Rectal smooth muscle tissue (tissue), 1 donor: ENCODE measurements around the gene ITPKB.
"Not testable (repeated sequence)": the region's sequence is repeated elsewhere in the genome, so short reads cannot be mapped to it uniquely, and the experiment has no call there.

Source experiments
- H3K27ac ChIP-seq: one replicate; pipeline ENCODE4 v1.7.0; 2013; ENCODE audit warnings: low read depth, low read length, inconsistent platforms
- H3K27me3 ChIP-seq: one replicate; pipeline ENCODE4 v1.7.0; 2013; ENCODE audit warnings: low read length; ENCODE audit not compliant: control insufficient read depth, insufficient read depth
- H3K36me3 ChIP-seq: one replicate; pipeline ENCODE4 v1.7.0; 2013; ENCODE audit warnings: low read length; ENCODE audit not compliant: control insufficient read depth, insufficient read depth
- H3K4me1 ChIP-seq: one replicate; pipeline ENCODE4 v1.7.0; 2013; ENCODE audit warnings: low read length; ENCODE audit not compliant: control insufficient read depth, insufficient read depth
- H3K4me3 ChIP-seq: one replicate; pipeline ENCODE4 v1.7.0; 2013; ENCODE audit warnings: low read length
- H3K9ac ChIP-seq: one replicate; pipeline ENCODE4 v1.7.0; 2013; ENCODE audit warnings: low read length

ITPKB gene

GRCh38 chr1:226629210-226629895, 109.7 kb downstream of the ITPKB start:
- no peak overlapping the region for H3K4me3 ChIP-seq
- H3K9ac ChIP-seq: no peak overlapping the region
- peaks cover 36% of the 10 kb centered on the region for H3K4me1 ChIP-seq
- no peaks in the 10 kb centered on the region for H3K36me3 ChIP-seq
- peak overlapping the region; percentile 48 for H3K27ac ChIP-seq
- no peaks in the 10 kb centered on the region for H3K27me3 ChIP-seq

GRCh38 chr1:226628612-226629155, 110.4 kb downstream of the ITPKB start:
- no peak overlapping the region for H3K9ac ChIP-seq
- H3K4me1 ChIP-seq: peaks cover 30% of the 10 kb centered on the region
- peak overlapping the region; percentile 48 for H3K27ac ChIP-seq
- H3K36me3 ChIP-seq: no peaks in the 10 kb centered on the region
- H3K27me3 ChIP-seq: no peaks in the 10 kb centered on the region
- no peak overlapping the region for H3K4me3 ChIP-seq

- no peaks in the 10 kb centered on the region for H3K27me3 ChIP-seq
- peak overlapping the region; percentile 42 for H3K27ac ChIP-seq
These were observed 111.0 kb downstream of the ITPKB start for GRCh38 chr1:226627924-226628611.

GRCh38 chr1:226627050-226627755, 111.9 kb downstream of the ITPKB start:
- Histone ChIP-seq H3K4me3 (no peak overlapping the region), H3K9ac (no peak overlapping the region), H3K27ac (peak overlapping the region; percentile 40), H3K36me3 (no peaks in the 10 kb centered on the region), H3K4me1 (peaks cover 17% of the 10 kb centered on the region), H3K27me3 (no peaks in the 10 kb centered on the region)

More at GRCh38 chr1:226627924-226628611, 111.0 kb downstream of the ITPKB start:
- Histone ChIP-seq H3K36me3 (no peaks in the 10 kb centered on the region), H3K4me1 (peaks cover 24% of the 10 kb centered on the region), H3K4me3 (no peak overlapping the region), H3K9ac (no peak overlapping the region)

- no peaks in the 10 kb centered on the region for H3K36me3 ChIP-seq
- peak overlapping the region; percentile 42 for H3K4me3 ChIP-seq
- H3K9ac ChIP-seq: no peak overlapping the region
- peak overlapping the region; percentile 40 for H3K27ac ChIP-seq
- H3K27me3 ChIP-seq: no peaks in the 10 kb centered on the region
- H3K4me1 ChIP-seq: peaks cover 14% of the 10 kb centered on the region
These were observed 112.5 kb downstream of the ITPKB start for GRCh38 chr1:226626577-226626956.

GRCh38 chr1:226625832-226626576, 113.1 kb downstream of the ITPKB start:
- H3K27ac ChIP-seq: no peak overlapping the region
- H3K4me3 ChIP-seq: peak overlapping the region; percentile 42
- no peak overlapping the region for H3K9ac ChIP-seq

GRCh38 chr1:226625326-226625725, 113.8 kb downstream of the ITPKB start:
- Histone ChIP-seq H3K4me3 (no peak overlapping the region), H3K27me3 (no peaks in the 10 kb centered on the region), H3K36me3 (no peaks in the 10 kb centered on the region), H3K27ac (no peak overlapping the region), H3K9ac (no peak overlapping the region), H3K4me1 (peaks cover 12% of the 10 kb centered on the region)

More at GRCh38 chr1:226625832-226626576, 113.1 kb downstream of the ITPKB start:
- Histone ChIP-seq H3K4me1 (peaks cover 13% of the 10 kb centered on the region), H3K27me3 (no peaks in the 10 kb centered on the region), H3K36me3 (no peaks in the 10 kb centered on the region)

GRCh38 chr1:226624526-226624925, 114.6 kb downstream of the ITPKB start:
- H3K27me3 ChIP-seq: no peaks in the 10 kb centered on the region
- no peak overlapping the region for H3K4me3 ChIP-seq
- H3K9ac ChIP-seq: no peak overlapping the region
- H3K27ac ChIP-seq: no peak overlapping the region
- peaks cover 12% of the 10 kb centered on the region for H3K4me1 ChIP-seq
- no peaks in the 10 kb centered on the region for H3K36me3 ChIP-seq

GRCh38 chr1:226622012-226622411, 117.1 kb downstream of the ITPKB start:
- H3K9ac ChIP-seq: no peak overlapping the region
- peaks cover 7% of the 10 kb centered on the region for H3K4me1 ChIP-seq
- H3K27ac ChIP-seq: no peak overlapping the region
- no peak overlapping the region for H3K4me3 ChIP-seq
- no peaks in the 10 kb centered on the region for H3K27me3 ChIP-seq
- H3K36me3 ChIP-seq: no peaks in the 10 kb centered on the region

- Histone ChIP-seq H3K27ac (no peak overlapping the region), H3K27me3 (no peaks in the 10 kb centered on the region), H3K36me3 (no peaks in the 10 kb centered on the region), H3K9ac (no peak overlapping the region), H3K4me3 (no peak overlapping the region), H3K4me1 (no peaks in the 10 kb centered on the region)
These were observed 120.1 kb downstream of the ITPKB start for GRCh38 chr1:226619031-226619430.

GRCh38 chr1:226618380-226618779, 120.7 kb downstream of the ITPKB start:
- Histone ChIP-seq H3K4me3 (no peak overlapping the region), H3K36me3 (no peaks in the 10 kb centered on the region), H3K4me1 (no peaks in the 10 kb centered on the region), H3K27me3 (no peaks in the 10 kb centered on the region), H3K9ac (no peak overlapping the region), H3K27ac (no peak overlapping the region)

GRCh38 chr1:226617719-226618118, 121.4 kb downstream of the ITPKB start:
- H3K36me3 ChIP-seq, H3K4me3 ChIP-seq, H3K27me3 ChIP-seq, H3K4me1 ChIP-seq, H3K9ac ChIP-seq, H3K27ac ChIP-seq: not testable (repeated sequence)
